HepG2 (cell line): Measurements from ENCODE around the gene CHRNG. TPM values are rescaled to one million over a fixed set of nuclear protein-coding genes. Genes with fewer than 3 reads are reported as not detected.

Experiments used
- ELF3 ChIP-seq: IDR thresholded peaks from 2 replicates; pipeline ENCODE4 v1.6.1; 2016; ENCODE audit warnings: missing genetic modification reagents, missing compliant biosample characterization
- HNRNPL ChIP-seq: fragments of 200-400 bp; formaldehyde crosslinking; IDR thresholded peaks from 2 replicates; pipeline ENCODE4 v1.6.1; 2017; ENCODE audit warnings: mild to moderate bottlenecking, low read depth, low read length
- KMT2B ChIP-seq: IDR thresholded peaks from 2 replicates; pipeline ENCODE4 v1.6.1; 2016; ENCODE audit warnings: missing genetic modification reagents, missing compliant biosample characterization
- MED8 ChIP-seq: sonication (generic); formaldehyde crosslinking; IDR thresholded peaks from 2 replicates; pipeline ENCODE4 v1.8.1; 2023; ENCODE audit warnings: mild to moderate bottlenecking, missing genetic modification reagents; ENCODE audit not compliant: insufficient replicate concordance
- MEF2D ChIP-seq: sonication (generic); formaldehyde crosslinking; IDR thresholded peaks from 2 replicates; pipeline ENCODE4 v1.5.1; 2020; ENCODE audit warnings: mild to moderate bottlenecking, missing genetic modification reagents
- POLR2G ChIP-seq: fragments of 200-400 bp; formaldehyde crosslinking; IDR thresholded peaks from 2 replicates; pipeline ENCODE4 v1.6.1; 2018; ENCODE audit warnings: mild to moderate bottlenecking, low read depth, low read length, moderate library complexity
- REPIN1 ChIP-seq: sonication (generic); formaldehyde crosslinking; IDR thresholded peaks from 2 replicates; pipeline ENCODE4 v1.8.0; 2022; ENCODE audit warnings: missing genetic modification reagents, low read depth, mild to moderate bottlenecking, borderline replicate concordance
- SKI ChIP-seq: fragments of 450-650 bp; IDR thresholded peaks from one replicate; pipeline ENCODE4 v1.6.1; 2018; ENCODE audit warnings: mild to moderate bottlenecking; ENCODE audit not compliant: partially characterized antibody
- TOPORS ChIP-seq: sonication (generic); formaldehyde crosslinking; IDR thresholded peaks from 2 replicates; pipeline ENCODE4 v1.8.0; 2023; ENCODE audit warnings: mild to moderate bottlenecking, missing genetic modification reagents
- TRIM22 ChIP-seq: fragments of 450-650 bp; IDR thresholded peaks from 2 replicates; pipeline ENCODE4 v1.6.1; 2017
- ZBTB10 ChIP-seq: sonication (generic); formaldehyde crosslinking; IDR thresholded peaks from 2 replicates; pipeline ENCODE4 v1.4.0; 2020; ENCODE audit warnings: missing genetic modification reagents, borderline replicate concordance
- ZNF30 ChIP-seq: sonication (generic); formaldehyde crosslinking; IDR thresholded peaks from 2 replicates; pipeline ENCODE4 v1.5.0; 2020; ENCODE audit warnings: mild to moderate bottlenecking, missing genetic modification reagents
- ZNF530 ChIP-seq: sonication (generic); formaldehyde crosslinking; IDR thresholded peaks from 2 replicates; pipeline ENCODE4 v1.5.0; 2020; ENCODE audit warnings: low read depth, mild to moderate bottlenecking, missing genetic modification reagents
- ZNF609 ChIP-seq: sonication (generic); formaldehyde crosslinking; IDR thresholded peaks from 2 replicates; pipeline ENCODE4 v1.4.0; 2020; ENCODE audit warnings: mild to moderate bottlenecking, missing genetic modification reagents, borderline replicate concordance
- ZNF839 ChIP-seq: sonication (generic); formaldehyde crosslinking; IDR thresholded peaks from 2 replicates; pipeline ENCODE4 v1.4.0; 2020; ENCODE audit warnings: missing genetic modification reagents, mild to moderate bottlenecking, borderline replicate concordance
- polyA plus RNA-seq, 8 experiments: library from polyadenylated mRNA; depleted of rRNA in 3 of 8; stranded (reverse) in 7 of 8; unstranded in 1 of 8; fragments of >200 nt; fragmentation: Illumina TruSeq in 4 of 8; extraction: Trizol in 4 of 8; gene quantifications; 2 replicates each; pipeline versions ENCODE4 v1.2.1 to v1.2.3, GENCODE V29; 2011 to 2016; ENCODE audit warnings: low read depth in 4 of 8, missing spikeins in 1 of 8, mixed read lengths in 1 of 8; ENCODE audit not compliant: insufficient read depth in 1 of 8
- total RNA-seq, 5 experiments: library from RNA; depleted of rRNA; stranded (reverse); fragments of >200 nt; fragmentation: Illumina TruSeq; extraction: Trizol; gene quantifications; 2 replicates each; pipeline ENCODE4 v1.2.3, GENCODE V29; 2016; ENCODE audit warnings: low read depth in 1 of 5
- TF ChIP-seq, protein P1 (sequence below): sonication (generic); formaldehyde crosslinking; IDR thresholded peaks from 2 replicates; pipeline ENCODE4 v1.8.0; 2022; ENCODE audit warnings: low read depth, missing genetic modification reagents
- TF ChIP-seq, protein P2 (sequence below): sonication (generic); formaldehyde crosslinking; IDR thresholded peaks from 2 replicates; pipeline ENCODE4 v1.5.1; 2020; ENCODE audit warnings: mild to moderate bottlenecking, missing genetic modification reagents, borderline replicate concordance

CHRNG gene
- total and polyA plus RNA-seq, 2 of the 13 experiments (the other 11 are each of a cell fraction or from before 2014, with no cell fraction given): not detected

- peak; percentile 30 for TF ChIP-seq MED8 (CRISPR knock-in tag)
- TF ChIP-seq REPIN1: peak; percentile 91
- TF ChIP-seq ZBTB10 (CRISPR knock-in tag): no peak
- TF ChIP-seq, protein P1, sequence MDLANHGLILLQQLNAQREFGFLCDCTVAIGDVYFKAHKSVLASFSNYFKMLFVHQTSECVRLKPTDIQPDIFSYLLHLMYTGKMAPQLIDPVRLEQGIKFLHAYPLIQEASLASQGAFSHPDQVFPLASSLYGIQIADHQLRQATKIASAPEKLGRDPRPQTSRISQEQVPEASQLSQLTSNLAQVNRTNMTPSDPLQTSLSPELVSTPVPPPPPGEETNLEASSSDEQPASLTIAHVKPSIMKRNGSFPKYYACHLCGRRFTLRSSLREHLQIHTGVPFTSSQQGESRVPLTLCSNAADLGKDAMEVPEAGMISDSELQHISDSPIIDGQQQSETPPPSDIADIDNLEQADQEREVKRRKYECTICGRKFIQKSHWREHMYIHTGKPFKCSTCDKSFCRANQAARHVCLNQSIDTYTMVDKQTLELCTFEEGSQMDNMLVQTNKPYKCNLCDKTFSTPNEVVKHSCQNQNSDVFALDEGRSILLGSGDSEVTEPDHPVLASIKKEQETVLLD (CRISPR knock-in tag): no peak
- TF ChIP-seq, protein P2, sequence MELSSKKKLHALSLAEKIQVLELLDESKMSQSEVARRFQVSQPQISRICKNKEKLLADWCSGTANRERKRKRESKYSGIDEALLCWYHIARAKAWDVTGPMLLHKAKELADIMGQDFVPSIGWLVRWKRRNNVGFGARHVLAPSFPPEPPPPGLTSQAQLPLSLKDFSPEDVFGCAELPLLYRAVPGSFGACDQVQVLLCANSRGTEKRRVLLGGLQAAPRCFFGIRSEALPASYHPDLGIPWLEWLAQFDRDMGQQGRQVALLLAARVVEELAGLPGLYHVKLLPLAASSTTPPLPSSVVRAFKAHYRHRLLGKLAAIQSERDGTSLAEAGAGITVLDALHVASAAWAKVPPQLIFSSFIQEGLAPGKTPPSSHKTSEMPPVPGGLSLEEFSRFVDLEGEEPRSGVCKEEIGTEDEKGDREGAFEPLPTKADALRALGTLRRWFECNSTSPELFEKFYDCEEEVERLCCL (CRISPR knock-in tag): no peak
- TF ChIP-seq TRIM22: no peak
- 0 out of 2 replicates have a peak, but pooled peaks have one; percentile 7 for TF ChIP-seq KMT2B (CRISPR knock-in tag)
- TF ChIP-seq ELF3 (CRISPR knock-in tag): peak; percentile 26; the same call in 1 of the 2 replicates
- TF ChIP-seq TOPORS (CRISPR knock-in tag): 0 out of 2 replicates have a peak, but pooled peaks have one; percentile 43
- no peak for TF ChIP-seq HNRNPL
- TF ChIP-seq MEF2D: peak; percentile 42; the same call in 1 of the 2 replicates
- TF ChIP-seq ZNF839: no peak
- TF ChIP-seq SKI: peak; percentile 66
- no peak for TF ChIP-seq ZNF609 (CRISPR knock-in tag)
- 0 out of 2 replicates have a peak, but pooled peaks have one; percentile 28 for TF ChIP-seq POLR2G
- TF ChIP-seq ZNF530 (CRISPR knock-in tag): no peak
- TF ChIP-seq ZNF30: no peak
Measured at GRCh38 chr2:232574674-232575403, 35.3 kb downstream of the CHRNG start (continued).
